ENCODE data around the gene GPBP1L1. TPM values are rescaled to one million over a fixed set of nuclear protein-coding genes. Genes with fewer than 3 reads are reported as not detected.
A peak's percentile ranks its signal among the peaks of the same experiment; 100 is the strongest.
"Not testable (repeated sequence)": the region's sequence is repeated elsewhere in the genome, so short reads cannot be mapped to it uniquely, and the experiment has no call there.

The GPBP1L1 gene
- total RNA-seq, 4 donors from 2014 or later, result 98.6 to 147 (median 115) TPM

DNA sequence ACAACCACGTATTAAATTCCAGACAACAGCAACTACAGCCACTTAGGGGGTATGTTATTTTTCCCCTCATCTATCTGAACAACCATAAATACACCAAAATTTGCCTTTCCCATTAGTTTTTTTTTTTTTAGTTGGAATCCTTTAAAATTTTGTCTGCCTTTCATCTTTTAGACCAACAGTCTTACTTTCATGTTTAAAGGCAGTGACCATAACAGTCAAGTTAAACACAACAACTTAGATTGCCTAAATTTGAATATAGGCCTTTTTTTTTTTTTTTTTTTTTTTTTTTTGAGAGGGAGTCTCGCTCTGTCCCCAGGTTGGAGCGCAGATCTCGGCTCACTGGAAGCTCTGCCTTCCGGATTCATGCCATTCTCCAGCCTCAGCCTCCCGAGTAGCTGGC, 3.4 kb downstream of the GPBP1L1 start:
- no peak overlapping the region for H3K4me3 ChIP-seq
- TF ChIP-seq POLR2A (IDR thresholded peaks at IDR 0.05) (no peak), EP300 (IDR thresholded peaks at IDR 0.05) (no peak), POLR2AphosphoS5 (IDR thresholded peaks at IDR 0.05) (no peak)
- no peaks in the 10 kb centered on the region for H3K27me3 ChIP-seq
- H3K27ac ChIP-seq, result no peak overlapping the region
- H3K9me3 ChIP-seq, result no peaks in the 10 kb centered on the region
- no peaks in the 10 kb centered on the region for H3K36me3 ChIP-seq
- 33 to 84% methylated on average over 1 to 6 of the region's 6 CpGs for WGBS, 2 donors (ENCODE audit: low coverage in 1 of 2)
- peaks cover 21 to 79% (median 32%) of the 10 kb centered on the region in 3 donors for H3K4me1 ChIP-seq
- ATAC-seq, result no peak

DNA sequence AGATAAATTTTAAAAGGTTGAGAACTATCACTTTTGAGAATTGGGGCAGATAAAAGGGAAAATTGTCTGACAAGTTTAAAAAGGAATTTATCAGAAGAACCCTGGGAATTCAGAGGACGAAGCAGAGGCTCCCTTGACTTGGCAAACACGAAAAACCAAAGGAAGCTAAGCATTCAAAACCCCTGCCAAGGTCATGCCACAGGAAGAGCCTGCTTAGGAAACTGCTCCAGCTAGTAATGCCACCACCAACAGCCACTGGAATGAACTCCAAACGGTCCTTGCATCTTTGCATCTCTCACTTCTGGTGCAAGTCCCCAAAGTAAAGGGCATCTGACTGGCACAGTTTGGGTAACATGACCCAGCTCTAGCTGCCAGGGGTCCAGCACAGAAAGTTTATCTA, 7.2 kb downstream of the GPBP1L1 start:
- TF ChIP-seq, protein P1, sequence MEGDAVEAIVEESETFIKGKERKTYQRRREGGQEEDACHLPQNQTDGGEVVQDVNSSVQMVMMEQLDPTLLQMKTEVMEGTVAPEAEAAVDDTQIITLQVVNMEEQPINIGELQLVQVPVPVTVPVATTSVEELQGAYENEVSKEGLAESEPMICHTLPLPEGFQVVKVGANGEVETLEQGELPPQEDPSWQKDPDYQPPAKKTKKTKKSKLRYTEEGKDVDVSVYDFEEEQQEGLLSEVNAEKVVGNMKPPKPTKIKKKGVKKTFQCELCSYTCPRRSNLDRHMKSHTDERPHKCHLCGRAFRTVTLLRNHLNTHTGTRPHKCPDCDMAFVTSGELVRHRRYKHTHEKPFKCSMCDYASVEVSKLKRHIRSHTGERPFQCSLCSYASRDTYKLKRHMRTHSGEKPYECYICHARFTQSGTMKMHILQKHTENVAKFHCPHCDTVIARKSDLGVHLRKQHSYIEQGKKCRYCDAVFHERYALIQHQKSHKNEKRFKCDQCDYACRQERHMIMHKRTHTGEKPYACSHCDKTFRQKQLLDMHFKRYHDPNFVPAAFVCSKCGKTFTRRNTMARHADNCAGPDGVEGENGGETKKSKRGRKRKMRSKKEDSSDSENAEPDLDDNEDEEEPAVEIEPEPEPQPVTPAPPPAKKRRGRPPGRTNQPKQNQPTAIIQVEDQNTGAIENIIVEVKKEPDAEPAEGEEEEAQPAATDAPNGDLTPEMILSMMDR (IDR thresholded peaks at IDR 0.05), result no peak
- TF ChIP-seq POLR2AphosphoS5 (IDR thresholded peaks at IDR 0.05), result peak; percentile 25
- 0 to 4% methylated on average over 2 to 3 of the region's 3 CpGs for WGBS, 2 donors (ENCODE audit: low coverage in 1 of 2)
- Histone ChIP-seq H3K36me3 (no peaks in the 10 kb centered on the region), H3K27me3 (no peaks in the 10 kb centered on the region), H3K4me1 (peaks cover 24 to 100% (median 37%) of the 10 kb centered on the region in 3 donors), H3K9me3 (no peaks in the 10 kb centered on the region), H3K27ac (peak overlapping the region in 3 of 4 donors; percentile 1 to 41 (median 30)), H3K4me3 (no peak overlapping the region)
- no peak for ATAC-seq

DNA sequence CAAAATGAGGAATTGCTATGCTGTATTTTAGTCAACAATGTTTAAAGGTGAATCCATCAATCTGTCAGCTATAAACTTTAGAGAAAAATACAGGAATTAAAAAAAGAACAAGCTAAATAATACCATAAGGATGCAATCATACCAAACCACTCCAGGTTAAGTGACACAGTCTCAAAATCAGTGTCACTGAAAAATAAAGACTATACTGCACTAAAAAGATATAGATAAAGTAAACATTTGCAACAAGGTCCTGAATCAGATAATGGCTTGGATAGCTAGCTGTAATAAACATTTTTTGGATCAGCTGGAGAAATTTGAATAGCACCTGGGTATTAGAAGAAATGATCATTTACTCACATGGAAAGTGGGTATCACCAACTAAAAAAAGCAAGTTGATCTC, 7.8 kb downstream of the GPBP1L1 start:
- Histone ChIP-seq H3K4me3 (no peak overlapping the region), H3K9me3 (no peaks in the 10 kb centered on the region), H3K36me3 (no peaks in the 10 kb centered on the region), H3K4me1 (peaks cover 24 to 100% (median 37%) of the 10 kb centered on the region in 3 donors), H3K27me3 (no peaks in the 10 kb centered on the region), H3K27ac (peak overlapping the region in 1 of 4 donors; percentile 30)
- no peak for ATAC-seq
- TF ChIP-seq EP300 (IDR thresholded peaks at IDR 0.05), result no peak
- TF ChIP-seq, protein P1 (IDR thresholded peaks at IDR 0.05), result no peak
- TF ChIP-seq POLR2A (IDR thresholded peaks at IDR 0.05), result no peak
- no peak for TF ChIP-seq POLR2AphosphoS5 (IDR thresholded peaks at IDR 0.05)

DNA sequence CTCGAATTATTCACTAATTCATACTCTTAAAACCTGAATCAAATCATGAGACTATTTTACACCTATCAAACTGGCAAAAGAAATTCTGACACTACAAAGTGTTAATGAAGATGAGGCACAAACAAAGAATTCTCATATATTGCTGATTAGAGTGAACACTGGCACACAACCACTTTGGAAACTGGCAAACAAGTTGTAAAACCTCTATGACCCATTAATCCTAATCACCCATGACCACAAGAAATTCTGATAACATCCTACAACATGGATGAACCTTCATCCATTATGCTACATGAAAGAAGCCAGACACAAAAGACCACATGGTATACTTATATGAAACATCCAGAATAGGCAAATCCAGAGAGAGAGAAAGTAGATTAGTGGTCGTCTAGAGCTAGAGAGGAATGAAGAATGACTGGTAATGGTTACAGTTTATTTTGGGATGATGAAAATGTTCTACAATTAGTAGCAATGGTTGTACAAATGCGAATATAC, 8.5 kb downstream of the GPBP1L1 start:
- no peak for ATAC-seq
- Histone ChIP-seq H3K27me3 (no peaks in the 10 kb centered on the region), H3K9me3 (no peaks in the 10 kb centered on the region), H3K27ac (no peak overlapping the region), H3K4me1 (peaks cover 24 to 100% (median 37%) of the 10 kb centered on the region in 3 donors), H3K36me3 (no peaks in the 10 kb centered on the region), H3K4me3 (no peak overlapping the region)
- WGBS, 2 donors (ENCODE audit: low coverage in 1 of 2), result 59 to 69% methylated on average over 2 to 3 of the region's 3 CpGs
- TF ChIP-seq POLR2A (IDR thresholded peaks at IDR 0.05), result no peak
- TF ChIP-seq, protein P1 (IDR thresholded peaks at IDR 0.05), result no peak
- TF ChIP-seq POLR2AphosphoS5 (IDR thresholded peaks at IDR 0.05), result no peak
- no peak for TF ChIP-seq EP300 (IDR thresholded peaks at IDR 0.05)

DNA sequence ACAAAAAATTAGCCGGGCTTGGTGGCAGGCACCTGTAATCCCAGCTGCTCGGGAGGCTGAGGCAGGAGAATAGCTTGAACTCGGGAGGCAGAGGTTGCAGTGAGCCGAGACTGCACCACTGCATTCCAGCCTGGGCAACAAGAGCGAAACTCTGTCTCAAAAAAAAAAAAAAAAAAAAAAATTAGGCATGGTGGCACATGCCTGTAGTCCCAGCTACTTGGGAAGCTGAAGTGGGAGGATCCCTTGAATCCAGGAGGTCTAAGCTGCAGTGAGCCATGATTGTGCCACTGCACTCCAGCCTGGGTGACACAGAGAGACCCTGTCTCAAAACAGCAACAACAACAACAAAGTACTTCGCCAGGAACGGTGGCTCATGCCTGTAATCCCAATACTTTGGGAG, 9.8 kb downstream of the GPBP1L1 start:
- H3K36me3 ChIP-seq, H3K27ac ChIP-seq, H3K4me3 ChIP-seq, H3K27me3 ChIP-seq, H3K9me3 ChIP-seq, ATAC-seq: not testable (repeated sequence)
- H3K4me1 ChIP-seq, result peaks cover 20 to 98% (median 37%) of the 10 kb centered on the region in 3 donors
- 93 to 94% methylated on average over 3 to 6 of the region's 7 CpGs for WGBS, 2 donors (ENCODE audit: low coverage in 1 of 2)

DNA sequence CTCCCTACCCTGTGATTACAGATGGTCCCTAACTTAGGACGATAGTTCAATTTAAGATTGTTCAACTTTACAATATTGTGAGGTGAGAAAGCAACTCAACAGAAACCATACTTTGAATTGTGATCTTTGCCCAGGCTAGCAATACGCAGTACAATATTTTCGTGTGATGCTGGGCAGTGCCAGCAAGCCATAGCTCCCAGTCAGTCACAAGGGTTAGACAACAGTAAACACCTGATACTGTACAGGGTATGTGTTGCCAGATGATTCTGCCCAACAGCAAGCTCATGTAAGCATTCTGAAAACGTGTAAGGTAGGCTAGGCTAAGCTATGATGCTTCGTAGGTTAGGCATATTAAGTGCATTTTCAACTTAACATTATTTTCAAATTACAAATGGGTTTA, 11.9 kb downstream of the GPBP1L1 start:
- H3K27me3 ChIP-seq, result no peaks in the 10 kb centered on the region
- WGBS, 2 donors (ENCODE audit: low coverage in 1 of 2), result 80 to 88% methylated on average over 5 of the region's 5 CpGs
- H3K4me1 ChIP-seq, result peaks cover 15 to 95% (median 20%) of the 10 kb centered on the region in 3 donors
- H3K36me3 ChIP-seq, result no peaks in the 10 kb centered on the region
- H3K9me3 ChIP-seq, result no peaks in the 10 kb centered on the region
- no peak overlapping the region for H3K27ac ChIP-seq
- no peak overlapping the region for H3K4me3 ChIP-seq
- TF ChIP-seq POLR2A (IDR thresholded peaks at IDR 0.05) (no peak), EP300 (IDR thresholded peaks at IDR 0.05) (no peak), POLR2AphosphoS5 (IDR thresholded peaks at IDR 0.05) (no peak)
- TF ChIP-seq, protein P1 (IDR thresholded peaks at IDR 0.05), result no peak
- ATAC-seq, result no peak
